ENCODE results near the gene MAGI2.
A peak's percentile ranks its signal among the peaks of the same experiment; 100 is the strongest.

Gene MAGI2

GRCh38 chr7:77985974-77986339 lies 1467.5 kb downstream of the MAGI2 start:
- H3K4me3 ChIP-seq, result no peak overlapping the region

GRCh38 chr7:77985232-77985973 lies 1468.1 kb downstream of the MAGI2 start:
- no peak overlapping the region for H3K4me3 ChIP-seq
- peak overlapping the region in 1 of 21 experiments; percentile 70 for H3K27ac ChIP-seq

More at GRCh38 chr7:77985974-77986339, 1467.5 kb downstream of the MAGI2 start:
- H3K27ac ChIP-seq, result no peak overlapping the region

GRCh38 chr7:77983973-77984372 lies 1469.5 kb downstream of the MAGI2 start:
- Histone ChIP-seq H3K27ac (no peak overlapping the region), H3K4me3 (no peak overlapping the region)

DNA sequence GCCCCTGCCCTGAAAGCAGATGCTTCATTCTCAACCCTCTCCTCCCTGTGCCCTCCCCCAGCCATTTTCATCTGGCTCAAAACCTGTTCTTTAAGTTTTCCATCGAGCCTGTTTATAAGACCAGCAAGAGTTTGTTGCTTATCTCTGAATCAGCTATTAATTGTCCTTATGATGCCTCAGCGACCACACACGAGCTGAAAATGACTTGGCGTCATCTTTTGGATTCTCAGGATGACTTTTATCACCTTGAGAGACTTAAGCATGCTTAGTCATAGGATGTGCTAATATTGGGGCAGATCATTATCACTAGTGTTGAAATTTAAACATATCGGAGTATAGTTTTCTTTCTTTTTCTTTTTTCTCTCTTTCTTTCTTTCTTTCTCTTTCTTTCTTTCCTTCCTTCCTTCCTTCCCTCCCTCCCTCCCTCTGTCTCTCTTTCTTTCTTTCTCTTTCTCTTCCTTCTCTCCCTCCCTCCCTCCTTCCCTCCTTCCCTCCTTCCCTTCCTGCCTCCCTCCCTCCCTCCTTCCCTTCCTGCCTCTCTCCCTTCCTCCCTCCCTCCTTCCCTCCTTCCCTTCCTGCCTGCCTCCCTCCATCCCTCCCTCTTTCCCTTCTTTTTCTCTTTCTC lies 1470.4 kb downstream of the MAGI2 start:
- H3K27ac ChIP-seq, result no peak overlapping the region
- H3K4me3 ChIP-seq, result no peak overlapping the region

DNA sequence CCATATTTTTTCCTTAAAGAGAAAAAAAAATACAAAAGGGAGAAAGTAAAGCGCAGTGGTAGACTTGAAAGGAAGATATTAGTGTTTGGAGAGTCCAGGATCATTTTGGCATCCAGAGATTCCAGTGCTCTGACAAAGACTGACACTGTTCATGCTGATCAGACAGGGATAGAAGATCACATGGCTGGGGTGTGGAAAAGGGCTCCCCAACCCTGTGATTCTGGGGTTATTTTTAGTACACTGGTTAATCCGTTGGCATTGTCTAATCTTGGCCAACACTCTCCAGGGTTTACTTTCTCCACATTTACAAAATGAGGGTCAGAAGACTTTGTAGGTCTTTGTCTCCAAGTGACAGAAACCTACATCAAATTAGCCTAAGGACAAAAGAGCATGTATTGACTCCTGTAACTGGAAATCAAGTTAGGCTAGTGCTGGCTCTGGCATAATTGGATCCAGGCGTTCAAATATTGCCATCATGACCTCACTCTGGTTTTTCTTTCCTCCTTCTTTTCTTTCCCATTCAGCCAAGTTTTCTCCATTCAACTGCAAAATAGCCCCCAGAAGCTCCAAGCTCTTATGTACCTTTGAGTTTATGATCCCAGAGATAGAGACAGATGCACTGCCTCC lies 1473.3 kb downstream of the MAGI2 start:
- Histone ChIP-seq H3K4me3 (no peak overlapping the region), H3K27ac (no peak overlapping the region)

- H3K27ac ChIP-seq, result no peak overlapping the region
- no peak overlapping the region for H3K4me3 ChIP-seq
Measured at GRCh38 chr7:77979219-77979618, 1474.2 kb downstream of the MAGI2 start.

DNA sequence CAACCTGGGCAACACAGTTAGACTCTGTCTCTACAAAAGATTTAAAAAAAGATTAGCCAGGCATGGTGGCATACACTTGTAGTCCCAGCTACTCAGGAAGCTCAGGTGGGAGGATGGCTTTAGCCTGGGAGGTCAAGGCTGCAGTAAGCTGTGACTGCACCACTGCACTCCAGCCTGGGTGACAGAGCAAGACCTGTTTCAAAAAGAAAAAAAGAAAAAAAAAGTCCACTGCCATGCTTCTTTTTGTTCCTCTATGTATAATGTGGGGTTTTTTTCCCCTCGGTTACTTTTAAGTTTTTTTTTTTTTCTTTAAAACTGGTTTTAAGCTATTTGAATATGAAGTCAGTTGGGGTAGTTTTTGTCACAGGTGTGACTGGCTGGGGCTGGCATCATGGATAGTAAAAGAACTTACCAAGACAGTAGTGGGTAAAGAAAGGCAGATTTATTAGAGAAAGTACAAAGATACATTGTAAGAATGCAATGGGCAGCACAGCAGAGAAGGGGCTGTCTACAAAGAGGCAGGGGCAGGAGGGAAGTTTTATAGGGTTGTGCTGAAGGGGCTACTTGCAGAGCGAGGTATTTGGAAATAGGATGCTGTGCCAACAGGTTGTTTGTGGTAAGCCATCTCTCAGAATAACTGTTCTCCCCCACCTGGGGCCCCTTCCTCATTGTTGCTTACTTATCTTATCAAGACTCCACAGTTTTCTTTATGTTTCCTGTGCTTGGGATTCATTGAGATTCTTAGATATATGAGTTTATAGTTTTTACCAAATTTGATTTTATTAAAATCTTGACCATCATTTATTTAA lies 1477.6 kb downstream of the MAGI2 start:
- Histone ChIP-seq H3K4me3 (no peak overlapping the region), H3K27ac (no peak overlapping the region)

- Histone ChIP-seq H3K4me3 (no peak overlapping the region), H3K27ac (no peak overlapping the region)
Measured at GRCh38 chr7:77971726-77972125, 1481.7 kb downstream of the MAGI2 start.

- Histone ChIP-seq H3K4me3 (no peak overlapping the region), H3K27ac (no peak overlapping the region)
Measured at GRCh38 chr7:77967429-77967828, 1486.0 kb downstream of the MAGI2 start.
